ENCODE data around the gene SLC27A1.
"Not testable (repeated sequence)": the region's sequence is repeated elsewhere in the genome, so short reads cannot be mapped to it uniquely, and the experiment has no call there.

Gene SLC27A1

DNA sequence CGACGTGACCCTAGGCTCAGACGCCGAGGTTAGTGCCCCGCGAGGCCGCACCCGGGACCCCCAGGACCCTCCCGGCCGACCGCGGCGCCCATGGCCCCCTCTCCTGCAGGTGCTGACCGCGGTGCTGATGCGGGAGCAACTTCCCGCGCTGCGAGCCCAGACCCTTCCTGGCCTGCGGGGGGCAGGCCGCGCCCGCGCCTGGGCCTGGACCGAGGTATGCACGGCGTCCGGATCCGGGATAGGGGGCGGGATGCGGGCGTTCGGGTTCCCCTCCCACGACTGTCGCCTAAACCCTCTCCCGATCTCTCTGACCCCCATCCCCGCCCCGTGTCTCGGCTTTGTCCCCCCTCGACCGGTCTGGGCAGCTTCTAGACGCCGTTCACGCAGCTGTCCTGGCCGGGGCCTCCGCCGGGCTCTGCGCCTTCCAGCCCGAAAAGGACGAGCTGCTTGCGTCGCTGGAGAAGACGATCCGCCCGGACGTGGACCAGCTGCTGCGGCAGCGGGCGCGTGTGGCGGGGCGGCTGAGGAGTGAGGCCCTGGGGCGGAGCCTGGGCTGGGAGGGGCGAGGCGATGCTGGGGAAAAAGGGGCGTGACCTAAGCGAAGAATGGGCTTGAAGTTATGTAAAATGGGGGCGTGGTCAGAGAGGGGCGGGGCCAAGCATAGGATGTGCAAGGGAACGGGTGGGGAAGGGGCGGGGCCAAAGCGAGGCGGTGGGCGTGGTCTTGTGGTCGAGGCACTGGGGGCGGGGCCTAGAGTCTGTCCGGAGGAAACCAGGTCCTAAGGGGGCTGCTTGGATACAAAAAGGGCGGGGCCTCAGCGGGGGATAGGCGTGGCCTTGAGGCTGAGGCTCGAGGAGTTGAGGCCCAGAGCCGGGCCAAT is 69.2 kb downstream of the SLC27A1 start:
- DNase-seq (ENCODE audit: low read depth): peak; percentile 90

DNA sequence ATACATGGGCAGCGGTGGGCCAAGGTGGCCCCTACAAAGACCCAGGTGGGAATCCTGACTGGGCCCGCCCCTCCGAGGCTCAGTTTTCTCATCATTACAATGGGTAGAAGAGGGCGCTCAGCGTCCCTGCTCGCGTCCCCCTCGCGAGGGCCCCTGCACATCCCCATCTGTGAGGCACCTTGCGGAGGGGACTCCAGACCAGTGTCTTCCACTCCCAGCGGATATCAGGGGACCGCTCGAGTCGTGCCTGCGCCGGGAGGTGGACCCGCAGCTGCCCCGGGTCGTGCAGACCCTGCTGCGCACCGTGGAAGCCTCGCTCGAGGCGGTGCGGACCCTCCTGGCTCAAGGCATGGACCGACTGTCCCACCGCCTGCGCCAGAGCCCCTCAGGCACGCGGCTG is 69.8 kb downstream of the SLC27A1 start:
- DNase-seq (ENCODE audit: low read depth): no peak

DNA sequence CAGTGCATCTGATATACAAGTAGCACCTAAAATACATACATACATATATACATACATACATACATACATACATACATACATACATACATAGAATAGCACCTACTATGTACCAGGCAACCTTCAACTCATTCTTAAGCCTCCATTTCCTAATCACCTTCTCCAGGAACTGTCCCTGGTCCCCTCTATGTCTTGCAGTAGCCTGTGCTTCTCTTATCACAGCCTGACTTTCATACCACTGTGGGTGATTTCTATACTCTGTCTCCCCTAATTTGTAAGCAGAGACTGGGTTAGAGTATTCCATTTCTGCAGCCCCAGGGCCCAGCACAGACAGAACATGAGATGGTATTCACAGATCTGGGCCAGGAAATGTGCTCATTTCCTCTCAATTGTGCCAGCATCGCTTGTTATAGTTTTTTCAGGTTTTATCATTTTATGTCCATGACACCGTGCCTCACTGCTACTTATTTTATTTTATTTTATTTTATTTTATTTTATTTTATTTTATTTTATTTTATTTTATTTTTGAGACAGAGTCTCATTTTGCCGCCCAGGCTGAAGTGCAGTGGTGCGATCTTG is 70.9 kb downstream of the SLC27A1 start:
- DNase-seq (ENCODE audit: low read depth): no peak

DNA sequence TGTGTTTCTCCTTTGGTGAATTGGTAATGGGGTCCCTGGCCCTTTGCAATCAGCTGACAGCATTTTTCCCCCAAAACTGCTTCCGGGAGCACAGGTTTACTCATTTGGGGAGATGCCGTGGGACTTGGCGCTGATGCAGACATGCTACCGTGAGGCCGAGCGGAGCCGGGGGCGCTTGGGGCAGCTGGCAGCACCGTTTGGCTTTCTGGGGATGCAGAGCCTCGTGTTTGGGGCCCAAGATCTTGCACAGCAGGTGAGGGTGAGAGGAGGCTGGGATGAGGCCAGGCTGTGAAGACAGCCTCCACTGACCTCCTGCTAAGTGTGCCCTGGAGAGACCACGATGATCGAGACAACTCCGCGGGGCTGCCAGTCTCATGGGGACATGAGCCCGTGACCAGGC is 71.7 kb downstream of the SLC27A1 start:
- DNase-seq (ENCODE audit: low read depth): no peak

DNA sequence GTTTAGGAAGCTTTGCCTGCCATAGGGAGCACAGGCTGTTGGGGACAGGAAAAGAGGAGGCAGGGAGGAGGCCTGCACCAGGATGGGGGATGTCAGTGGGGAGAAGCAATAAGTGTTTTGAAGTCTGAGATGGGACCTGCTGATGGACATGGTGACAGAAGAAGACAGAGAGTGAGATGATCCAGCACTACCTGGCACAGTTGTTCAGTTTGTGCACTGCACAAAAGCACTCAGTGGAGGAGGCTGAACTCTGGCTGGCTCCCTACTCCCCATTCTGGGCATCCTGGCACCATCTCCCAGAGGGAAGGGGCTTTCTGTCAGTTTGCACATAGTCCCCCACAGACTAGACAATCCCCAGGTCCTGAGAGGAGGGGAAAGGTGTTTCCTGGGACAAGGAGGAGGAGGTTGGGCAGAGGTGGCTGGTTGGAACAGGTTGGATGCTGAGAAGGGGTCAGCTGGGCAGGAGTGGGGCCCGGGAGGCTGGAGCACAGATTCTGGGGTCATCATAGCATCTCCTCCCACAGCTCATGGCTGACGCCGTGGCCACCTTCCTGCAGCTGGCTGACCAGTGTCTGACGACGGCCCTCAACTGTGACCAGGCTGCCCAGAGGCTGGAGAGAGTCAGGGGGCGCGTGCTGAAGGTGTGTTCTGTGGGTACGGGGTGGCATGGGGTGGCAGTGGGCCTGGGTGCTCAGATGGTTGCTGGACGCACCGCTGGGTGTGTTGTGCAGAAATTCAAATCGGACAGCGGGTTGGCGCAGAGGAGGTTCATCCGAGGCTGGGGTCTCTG is 72.7 kb downstream of the SLC27A1 start:
- no peak for DNase-seq (ENCODE audit: low read depth)

DNA sequence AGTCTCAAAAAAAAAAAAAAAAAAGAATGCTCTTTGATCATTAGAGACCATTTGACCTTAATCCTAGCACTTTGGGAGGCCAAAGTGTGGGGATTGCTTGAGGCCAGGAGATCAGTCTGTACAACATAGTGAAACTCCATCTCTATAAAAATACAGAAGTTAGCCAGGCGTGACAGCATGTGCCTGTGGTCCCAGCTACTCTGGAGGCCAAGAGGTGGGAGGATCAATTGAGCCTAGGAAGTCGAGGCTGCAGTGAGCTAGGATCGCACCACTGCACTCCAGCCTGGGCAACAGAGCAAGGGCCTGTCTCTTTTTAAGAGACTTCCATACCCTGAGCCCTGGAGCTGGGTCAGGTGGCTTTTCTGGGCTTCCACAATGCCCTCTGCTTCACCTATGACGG is 73.7 kb downstream of the SLC27A1 start:
- no peak for DNase-seq (ENCODE audit: low read depth)

DNA sequence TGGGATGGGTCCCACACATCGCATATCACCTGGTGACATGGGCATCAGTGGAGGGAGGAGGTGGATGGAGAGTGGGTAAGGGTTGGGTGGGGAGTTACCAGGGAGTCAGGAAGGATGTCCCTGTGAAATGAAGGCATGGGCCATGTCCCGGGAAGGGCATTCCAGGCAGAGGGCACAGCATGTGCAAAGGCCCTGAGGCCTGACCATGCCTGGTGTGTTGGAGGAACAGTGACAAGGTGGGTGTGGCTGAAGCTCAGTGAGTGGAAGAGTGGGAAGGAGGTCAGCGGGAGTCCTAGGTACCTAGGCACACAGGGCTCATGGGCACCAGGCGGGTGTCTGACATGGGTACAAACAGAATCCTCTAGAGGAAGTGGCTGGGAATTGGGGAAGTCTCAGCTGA is 74.1 kb downstream of the SLC27A1 start:
- no peak for DNase-seq (ENCODE audit: low read depth)

DNA sequence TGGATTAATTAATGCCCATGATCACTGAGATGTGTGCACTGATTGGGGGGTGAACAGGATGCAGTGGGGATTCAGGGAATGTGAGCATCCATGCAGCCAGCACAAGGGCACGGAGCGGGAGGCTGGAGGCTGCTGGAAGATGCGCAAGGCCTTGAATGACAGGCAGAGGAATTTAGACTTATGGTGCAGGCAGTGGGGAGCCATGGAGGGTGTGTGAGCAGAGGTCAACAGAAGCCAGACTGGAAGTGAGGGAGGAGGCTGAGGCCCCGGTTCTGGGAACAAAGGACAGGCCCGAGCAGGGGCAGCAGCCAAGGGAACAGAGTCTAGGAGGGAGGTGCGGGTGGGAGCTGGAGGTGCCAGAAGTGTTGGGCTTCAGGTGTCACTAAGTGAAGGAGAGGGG is 77.8 kb downstream of the SLC27A1 start:
- no peak for DNase-seq (ENCODE audit: low read depth)

DNA sequence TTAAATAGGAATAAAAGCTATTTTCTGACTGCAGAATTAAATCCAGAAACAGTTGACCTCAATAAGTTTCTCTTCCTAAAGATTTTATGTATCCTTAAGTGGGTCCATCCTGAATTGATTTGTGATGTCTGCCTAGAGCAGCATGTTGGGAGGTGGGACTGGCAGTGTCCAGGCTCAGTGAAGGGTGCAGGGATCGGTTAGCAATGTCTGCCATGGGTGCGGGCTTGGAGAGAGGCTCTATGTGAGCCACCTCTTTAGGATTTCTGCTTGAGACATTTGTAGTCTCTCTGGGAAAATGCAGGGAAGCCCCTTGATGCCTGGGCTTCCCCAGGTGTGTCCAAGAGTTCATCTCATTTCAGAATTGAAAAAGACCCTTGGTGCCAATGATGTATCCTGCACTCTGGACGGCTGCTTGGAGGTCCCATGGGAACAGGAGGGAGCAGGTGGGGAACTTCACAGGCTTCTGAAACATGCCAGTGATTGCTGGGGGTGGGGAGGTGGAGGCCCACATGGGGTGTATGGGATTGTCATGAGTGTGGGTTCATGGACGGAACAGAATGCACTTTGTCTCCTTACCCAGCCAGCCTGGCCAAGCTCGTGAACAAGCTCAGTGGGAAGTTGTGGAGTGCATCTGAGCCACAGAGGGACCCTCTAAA is 78.9 kb downstream of the SLC27A1 start:
- DNase-seq (ENCODE audit: low read depth): no peak

DNA sequence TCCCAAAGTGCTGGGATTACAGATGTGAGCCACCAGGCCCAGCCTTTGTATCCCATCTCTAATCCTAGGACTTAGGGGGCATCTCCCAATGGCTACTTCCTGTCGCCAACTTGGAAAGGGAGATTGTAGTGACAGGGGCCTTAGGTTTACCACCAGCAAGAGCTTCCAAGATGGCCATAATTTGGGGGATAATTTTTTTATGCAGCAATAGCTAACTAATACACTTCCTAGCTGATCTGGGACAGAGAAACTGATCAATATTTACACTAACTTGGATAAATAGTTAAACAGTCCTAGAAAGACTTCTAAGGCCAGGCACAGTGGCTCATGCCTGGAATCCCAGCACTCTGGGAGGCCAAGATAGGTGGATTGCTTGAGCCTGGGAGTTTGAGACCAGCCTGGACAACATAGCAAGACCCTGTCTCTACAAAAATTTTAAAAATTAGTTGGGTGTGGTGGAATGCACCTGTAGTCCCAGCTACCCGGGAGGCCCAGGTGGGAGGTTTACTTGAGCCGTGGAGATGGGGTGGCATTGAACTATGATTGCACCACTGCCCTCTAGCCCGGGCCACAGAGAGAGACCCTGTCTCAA is 79.8 kb downstream of the SLC27A1 start:
- no peak for DNase-seq (ENCODE audit: low read depth)

DNA sequence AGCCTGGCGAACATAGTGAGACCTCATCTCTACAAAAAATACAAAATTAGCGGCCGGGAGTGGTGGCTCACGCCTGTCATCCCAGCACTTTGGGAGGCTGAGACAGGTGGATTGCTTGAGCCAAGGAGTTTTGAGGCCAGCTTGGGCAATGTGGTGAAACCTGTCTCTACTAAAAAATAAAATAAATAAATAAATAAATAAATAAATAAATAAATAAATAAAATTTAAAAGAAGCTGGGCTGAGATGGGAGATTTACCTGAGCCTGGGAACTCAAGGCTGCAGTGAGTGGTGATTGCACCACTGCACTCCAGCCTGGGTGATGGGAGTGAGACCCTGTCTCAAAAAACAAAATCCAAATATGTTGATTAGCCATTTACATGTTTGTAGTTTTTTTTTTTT is 82.4 kb downstream of the SLC27A1 start:
- not testable (repeated sequence) for DNase-seq (ENCODE audit: low read depth)

DNA sequence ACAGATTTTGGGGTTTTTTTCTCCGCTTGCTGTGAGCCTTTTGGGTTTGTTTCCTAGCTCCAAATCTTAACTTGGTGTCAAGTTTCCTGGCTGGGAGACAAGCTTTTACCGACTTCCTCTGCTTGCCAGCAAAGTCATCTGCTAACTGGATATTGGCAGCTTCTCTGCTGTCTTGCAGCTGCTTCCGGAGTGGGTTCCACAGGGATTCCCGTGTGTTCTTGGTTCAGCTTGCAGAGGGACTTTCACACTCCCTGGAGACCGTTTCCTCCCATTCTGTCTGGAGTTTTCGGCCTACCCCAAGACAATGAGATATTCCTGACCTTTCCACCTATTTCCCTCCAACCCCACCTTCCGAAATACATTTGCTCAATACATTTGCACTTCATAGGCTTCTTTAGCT is 82.9 kb downstream of the SLC27A1 start:
- no peak for DNase-seq (ENCODE audit: low read depth)

DNA sequence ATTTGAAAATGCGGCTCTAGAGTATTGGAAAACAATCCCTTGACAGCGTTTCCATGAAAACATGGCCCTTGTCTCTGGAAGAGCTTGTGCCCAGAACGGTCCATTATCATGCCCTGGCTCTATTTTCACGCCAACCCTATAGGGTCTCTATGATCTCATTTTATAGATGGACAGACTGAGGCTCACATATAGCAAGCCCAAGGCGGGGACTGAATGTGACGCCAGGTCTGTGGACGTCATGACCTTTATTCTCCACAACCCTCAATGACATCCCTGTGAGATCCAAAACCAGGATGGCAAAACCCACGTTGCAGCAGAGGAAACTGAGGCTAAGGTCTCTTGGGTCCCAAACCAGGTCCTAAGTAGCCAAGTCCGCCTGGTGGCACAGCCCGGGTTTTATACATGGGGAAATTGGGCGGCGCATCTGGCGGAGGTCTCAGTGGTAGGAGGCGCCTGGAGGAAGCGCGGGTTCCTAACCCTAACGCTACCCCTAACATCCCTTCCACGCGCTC is 84.7 kb downstream of the SLC27A1 start:
- no peak for DNase-seq (ENCODE audit: low read depth)

DNA sequence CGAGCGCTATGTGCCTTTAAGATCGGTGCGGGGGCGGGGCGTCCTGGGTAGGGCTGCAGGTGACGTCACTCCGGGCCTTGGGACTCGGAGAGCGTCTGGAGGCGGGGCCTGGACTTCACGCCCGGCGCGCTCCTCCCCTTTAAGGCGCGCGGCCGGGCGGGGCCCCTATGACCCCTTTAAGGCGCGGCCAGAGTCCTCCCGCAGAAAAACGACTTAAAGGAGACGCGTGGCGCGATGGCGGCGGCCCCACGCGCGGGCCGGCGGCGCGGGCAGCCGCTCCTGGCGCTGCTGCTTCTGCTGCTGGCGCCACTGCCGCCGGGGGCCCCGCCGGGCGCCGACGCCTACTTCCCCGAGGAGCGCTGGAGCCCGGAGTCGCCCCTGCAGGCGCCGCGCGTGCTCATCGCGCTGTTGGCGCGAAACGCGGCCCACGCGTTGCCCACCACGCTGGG is 85.2 kb downstream of the SLC27A1 start, which contains the start of gene COLGALT1:
COLGALT1 (plus strand) TSS at position 170 of the 449 bp plus-strand sequence; CDS start at position 235, 65 bp downstream.
- DNase-seq (ENCODE audit: low read depth): peak; percentile 89

All from HS-27A (cell line).